T1000 (cell line): ENCODE results near the gene NOP14.
"Not testable (repeated sequence)": the region's sequence is repeated elsewhere in the genome, so short reads cannot be mapped to it uniquely, and the experiment has no call there.

Experiments used
- DNase-seq: peaks from one replicate; lab custom pipeline; 2025; ENCODE audit warnings: mixed read lengths; lab: John Stamatoyannopoulos, UW

Gene NOP14

GRCh38 chr4:2961811-2962441 is 1.3 kb downstream of the NOP14 start:
- DNase-seq: no peak

DNA sequence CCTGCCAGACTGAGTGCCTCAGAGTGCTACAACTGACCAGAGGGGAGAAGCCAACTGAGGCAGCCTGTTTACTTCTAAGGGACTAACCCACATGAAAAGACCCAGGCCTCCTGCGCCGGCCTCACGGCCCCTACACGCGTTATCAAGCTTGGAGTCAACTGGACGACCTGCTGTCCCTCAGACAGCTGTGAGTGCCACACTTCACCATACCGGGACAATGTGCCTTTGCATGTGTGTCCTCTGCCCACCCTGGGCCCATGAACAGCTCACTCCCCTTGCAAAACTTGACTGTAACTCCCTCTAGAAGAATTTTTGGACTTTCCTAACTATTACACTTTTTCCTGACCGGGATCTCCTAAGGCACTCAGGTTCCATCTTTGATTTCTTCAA is 1.8 kb downstream of the NOP14 start:
- no peak for DNase-seq

DNA sequence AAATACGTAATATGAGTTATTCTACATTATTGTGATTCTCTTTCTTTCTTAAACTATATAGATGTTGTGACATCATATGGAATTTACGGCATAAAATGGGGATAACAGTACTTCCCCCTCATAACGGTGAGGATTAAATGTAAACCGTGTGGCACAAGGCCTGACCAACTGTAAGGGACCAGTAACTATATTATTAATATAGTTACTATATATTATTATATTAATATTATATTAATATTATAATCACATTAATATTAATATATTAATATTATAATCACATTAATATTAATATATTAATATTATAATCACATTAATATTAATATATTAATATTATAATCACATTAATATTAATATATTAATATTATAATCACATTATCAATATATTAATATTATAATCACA is 2.8 kb downstream of the NOP14 start:
- DNase-seq: not testable (repeated sequence)

GRCh38 chr4:2958446-2958845 is 4.8 kb downstream of the NOP14 start:
- DNase-seq: no peak

DNA sequence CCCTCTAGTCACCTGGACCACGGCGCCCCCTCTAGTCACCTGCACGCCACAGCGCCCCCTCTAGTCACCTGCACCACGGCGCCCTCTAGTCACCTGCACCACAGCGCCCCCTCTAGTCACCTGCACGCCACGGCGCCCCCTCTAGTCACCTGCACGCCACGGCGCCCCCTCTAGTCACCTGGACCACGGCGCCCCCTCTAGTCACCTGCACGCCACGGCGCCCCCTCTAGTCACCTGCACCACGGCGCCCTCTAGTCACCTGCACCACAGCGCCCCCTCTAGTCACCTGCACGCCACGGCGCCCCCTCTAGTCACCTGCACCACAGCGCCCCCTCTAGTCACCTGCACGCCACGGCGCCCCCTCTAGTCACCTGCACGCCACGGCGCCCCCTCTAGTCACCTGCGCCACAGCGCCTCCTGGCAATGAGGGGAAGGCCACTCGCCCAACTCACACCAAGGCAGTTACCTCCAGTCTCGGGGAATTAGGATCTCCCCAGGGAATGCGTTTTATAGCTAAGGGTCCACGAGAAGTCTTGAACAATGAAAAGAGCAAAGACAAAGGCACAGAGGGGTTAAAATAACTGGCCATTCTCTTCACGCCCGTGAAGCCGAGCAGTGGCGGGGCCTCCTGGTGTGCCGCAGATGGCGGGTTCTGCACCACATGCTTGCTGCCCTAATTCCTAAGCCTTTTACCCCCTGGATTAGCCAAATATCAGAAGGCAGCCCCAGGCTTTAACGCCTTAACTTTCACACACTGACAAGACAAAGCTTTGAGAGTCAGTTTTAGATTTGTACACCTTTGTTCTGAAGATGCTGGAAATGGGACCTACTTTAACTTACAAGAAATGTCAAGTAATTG is 7.8 kb downstream of the NOP14 start:
- not testable (repeated sequence) for DNase-seq

DNA sequence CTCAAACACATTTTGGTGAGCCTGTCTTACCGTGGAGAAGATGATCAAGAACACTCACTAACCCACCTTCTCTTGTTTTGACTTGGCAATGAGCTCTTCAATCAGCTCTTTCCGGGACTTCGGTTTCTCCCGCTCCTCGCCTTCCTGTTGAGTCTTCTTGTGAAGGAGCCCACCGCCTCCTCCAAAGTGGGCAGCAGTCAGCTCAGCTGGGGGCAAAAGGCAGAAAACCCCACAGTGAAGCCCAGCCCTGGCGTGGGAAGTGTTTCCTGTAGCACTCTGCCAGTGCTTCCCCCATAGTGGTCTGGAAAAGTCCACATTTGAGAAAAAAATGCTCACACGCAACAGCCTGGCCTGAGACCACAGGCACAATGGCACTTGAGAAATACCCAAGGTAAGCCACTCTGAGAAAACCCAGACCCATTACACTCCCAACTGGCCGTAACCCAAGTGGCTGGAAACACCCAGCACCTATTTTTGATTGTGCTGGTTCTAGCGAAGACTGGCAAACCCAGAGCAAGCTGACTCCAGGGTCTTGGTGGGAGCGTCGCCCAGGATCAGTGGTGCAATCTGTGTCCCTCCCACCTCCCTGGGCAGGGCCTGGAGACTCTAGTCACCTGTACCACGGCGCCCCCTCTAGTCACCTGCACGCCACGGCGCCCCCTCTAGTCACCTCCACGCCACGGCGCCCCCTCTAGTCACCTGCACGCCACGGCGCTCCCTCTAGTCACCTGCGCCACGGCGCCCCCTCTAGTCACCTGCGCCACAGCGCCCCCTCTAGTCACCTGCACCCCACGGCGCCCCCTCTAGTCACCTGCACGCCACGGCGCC is 8.6 kb downstream of the NOP14 start:
- no peak for DNase-seq

DNA sequence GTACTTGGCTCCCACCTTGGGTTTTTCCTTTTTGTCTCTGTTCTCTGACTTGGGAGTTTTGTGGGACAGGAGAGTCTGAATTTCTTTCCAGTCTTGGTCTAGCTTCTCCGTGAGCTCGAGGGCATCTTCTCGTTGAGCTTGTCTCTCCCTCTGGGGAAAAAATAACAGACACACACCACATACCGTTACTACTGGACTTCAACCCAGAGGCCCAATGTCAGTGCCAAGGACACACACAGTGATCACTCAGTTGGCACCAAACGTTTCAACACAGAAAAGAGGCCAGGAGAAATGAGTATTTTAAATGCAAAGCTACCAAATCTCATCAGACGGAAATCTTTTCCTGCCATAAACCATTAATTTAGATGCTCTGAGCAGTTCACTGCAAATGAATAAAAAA is 9.7 kb downstream of the NOP14 start:
- DNase-seq: no peak

- DNase-seq: no peak
Measured at GRCh38 chr4:2950221-2950989, 12.8 kb downstream of the NOP14 start.

- no peak for DNase-seq
Measured at GRCh38 chr4:2949782-2950125, 13.5 kb downstream of the NOP14 start.

DNA sequence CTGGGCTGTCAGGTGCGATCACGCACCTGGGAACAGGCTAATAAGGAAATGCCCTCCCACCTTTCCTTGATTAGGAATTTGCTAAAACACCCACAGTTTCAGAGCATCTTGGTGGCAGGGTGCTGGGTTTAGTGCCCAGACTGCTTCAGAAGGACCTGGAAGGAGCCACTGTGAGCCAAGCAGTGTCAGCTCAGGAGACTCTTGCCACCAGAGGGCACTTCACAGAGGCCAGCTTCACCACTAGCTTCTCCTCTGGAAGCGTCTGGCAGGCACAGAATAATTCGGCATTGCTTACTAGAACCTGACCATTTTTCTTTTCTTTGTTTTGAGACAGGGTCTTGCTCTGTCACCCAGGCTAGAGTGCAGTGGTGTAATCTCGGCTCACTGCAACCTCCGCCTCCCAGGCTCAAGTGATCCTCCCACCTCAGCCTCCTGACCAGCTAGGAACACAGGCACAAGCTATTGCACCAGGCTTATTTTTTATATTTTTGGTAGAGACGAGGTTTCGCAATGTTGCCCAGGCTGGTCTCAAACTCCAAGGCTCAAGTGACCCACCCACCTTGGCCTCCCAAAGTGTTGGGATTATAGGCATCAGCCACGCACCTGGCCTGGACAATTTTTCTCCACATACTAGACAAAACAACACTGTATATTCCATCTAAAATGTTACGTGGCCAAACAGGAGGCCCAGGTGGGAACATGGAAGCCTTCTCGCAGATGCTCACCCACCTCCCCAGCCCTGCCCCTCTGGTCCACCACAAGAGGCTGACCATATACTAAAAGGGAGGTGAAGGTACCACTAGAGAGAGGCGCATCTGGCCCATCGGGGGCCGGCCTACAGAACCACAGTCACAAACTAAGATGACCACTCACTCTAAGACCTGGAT is 14.1 kb downstream of the NOP14 start:
- DNase-seq: no peak

GRCh38 chr4:2947926-2948325 is 15.3 kb downstream of the NOP14 start:
- no peak for DNase-seq

DNA sequence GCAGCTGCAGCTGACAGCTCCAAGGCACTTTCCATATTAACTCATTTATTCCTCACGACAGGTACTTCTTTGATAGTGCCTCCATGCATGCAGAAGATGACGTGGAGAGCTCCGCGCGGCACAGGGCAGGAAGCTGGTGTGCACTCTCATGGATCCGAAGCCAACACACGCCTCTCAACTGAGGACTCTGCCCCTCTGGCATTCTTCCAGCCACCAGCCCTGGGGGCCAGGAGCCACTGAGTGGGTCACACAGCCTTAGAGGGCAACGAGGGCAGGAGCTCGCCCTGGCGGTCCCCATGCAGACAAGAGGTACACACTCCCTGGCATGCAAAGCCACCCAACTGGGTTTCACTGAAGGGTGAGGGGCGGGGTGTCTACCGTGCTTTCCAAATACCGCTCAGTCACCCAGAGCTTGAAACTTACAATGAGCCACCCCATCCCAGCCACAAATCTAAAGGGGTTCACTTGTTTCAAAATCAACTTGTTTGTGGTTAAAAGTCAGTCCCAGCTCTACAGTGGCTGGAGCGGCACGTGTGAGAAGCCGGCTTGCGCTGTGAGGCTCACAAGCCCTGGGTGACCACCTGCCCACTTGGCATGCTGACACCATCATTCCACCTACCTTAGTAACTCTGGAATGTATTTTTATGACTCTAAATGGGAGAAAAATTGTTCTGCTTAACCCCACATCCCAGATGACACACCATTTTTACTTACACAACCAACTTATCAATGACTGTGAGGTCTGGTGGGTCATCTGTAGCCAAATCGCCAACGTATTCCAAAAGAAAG is 16.2 kb downstream of the NOP14 start:
- no peak for DNase-seq

GRCh38 chr4:2945619-2946604 is 17.3 kb downstream of the NOP14 start:
- not testable (repeated sequence) for DNase-seq

DNA sequence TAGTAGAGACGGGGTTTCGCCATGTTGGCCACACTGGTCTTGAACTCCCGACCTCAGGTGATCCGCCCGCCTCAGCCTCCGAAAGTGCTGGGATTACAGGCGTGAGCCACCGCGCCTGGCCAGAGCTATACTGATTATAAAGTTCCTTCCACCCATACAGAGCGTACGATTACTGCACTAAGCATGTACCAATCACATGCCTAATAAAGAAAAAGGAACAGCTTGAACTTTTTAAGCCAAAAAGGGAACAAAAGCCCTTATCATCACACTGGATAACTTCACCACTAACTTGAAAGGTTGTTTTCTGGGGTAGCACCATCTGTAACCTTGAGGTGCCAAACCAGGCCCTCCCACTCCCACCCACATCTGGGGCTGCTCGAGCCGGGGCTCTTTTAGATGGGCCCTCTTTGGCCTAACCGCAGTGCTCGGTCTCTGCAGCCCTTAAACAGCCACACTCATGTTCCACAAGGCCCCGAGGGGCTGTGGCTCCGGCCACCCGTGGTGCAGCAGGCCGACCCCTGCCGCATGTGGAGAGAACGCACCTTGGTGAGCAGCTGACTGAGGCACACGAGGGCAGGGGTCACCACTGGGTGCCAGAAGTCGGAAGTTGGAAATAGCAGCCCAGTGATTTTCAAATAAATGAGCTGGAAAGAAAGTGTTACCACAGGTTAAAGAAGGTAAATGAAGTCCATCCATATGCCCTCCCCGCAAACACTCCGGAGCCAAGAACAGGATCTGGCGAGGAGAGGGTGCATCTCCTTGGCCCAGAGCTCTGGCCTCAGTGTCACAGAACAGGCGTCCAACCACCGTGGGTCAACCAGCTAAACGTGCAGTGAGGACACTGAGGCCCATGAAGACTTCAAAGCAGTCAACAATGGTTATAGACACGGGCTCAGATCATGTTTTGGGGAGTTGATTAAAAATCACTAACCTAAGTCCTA is 18.4 kb downstream of the NOP14 start:
- no peak for DNase-seq

GRCh38 chr4:2944091-2944482 is 19.1 kb downstream of the NOP14 start:
- no peak for DNase-seq

GRCh38 chr4:2943364-2944090 is 19.7 kb downstream of the NOP14 start:
- DNase-seq: no peak
